ENCODE results near the gene OR2T11.
"Not testable (repeated sequence)": the region's sequence is repeated elsewhere in the genome, so short reads cannot be mapped to it uniquely, and the experiment has no call there.

OR2T11 gene

DNA sequence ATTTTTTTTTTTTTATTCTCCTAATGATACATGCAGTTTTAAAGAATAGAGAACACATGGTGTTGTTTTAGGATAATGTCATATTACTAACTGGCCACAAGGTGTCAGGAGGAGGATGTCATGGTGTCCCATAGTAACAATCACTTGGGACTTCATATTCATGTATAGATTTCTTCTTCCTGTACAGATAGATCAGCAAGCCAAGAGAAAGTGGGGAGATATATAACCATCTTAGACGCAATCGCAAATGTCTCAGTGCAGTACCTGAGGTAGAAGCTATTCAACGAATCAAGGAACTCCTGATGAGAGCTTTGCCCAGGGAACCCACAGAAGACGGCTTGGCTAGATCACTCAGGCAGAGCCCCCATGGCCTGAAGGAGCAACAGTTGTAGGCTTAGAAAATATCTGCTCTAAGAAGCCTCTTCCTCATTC lies 12.3 kb downstream of the OR2T11 start:
- in situ Hi-C loops (cut with MboI; ENCODE audit: low pct_unique_long_range_greater_than_20kb, low sequenced_read_pairs) = no loop called here
- peak; percentile 37 for DNase-seq

DNA sequence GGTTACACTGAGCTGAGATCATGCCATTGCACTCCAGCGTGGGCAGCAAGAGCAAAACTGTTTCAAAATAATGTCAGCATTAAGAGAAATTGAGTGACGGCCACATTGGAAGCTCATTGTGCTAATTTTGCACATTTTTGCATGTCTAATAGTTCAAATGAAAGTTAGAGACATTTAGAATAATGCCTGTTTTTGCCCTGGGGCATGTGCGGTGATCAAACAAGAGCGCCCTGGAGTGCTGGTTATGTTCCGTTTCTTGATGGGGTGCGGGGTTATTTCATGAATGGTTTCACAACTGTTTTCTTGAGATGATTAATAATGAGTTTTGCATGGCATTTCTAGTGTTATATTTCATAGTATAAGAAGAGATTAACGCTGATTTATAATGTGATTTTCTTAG lies 13.1 kb downstream of the OR2T11 start:
- DNase-seq = no peak
- in situ Hi-C loops (cut with MboI; ENCODE audit: low pct_unique_long_range_greater_than_20kb, low sequenced_read_pairs) = no loop called here

DNA sequence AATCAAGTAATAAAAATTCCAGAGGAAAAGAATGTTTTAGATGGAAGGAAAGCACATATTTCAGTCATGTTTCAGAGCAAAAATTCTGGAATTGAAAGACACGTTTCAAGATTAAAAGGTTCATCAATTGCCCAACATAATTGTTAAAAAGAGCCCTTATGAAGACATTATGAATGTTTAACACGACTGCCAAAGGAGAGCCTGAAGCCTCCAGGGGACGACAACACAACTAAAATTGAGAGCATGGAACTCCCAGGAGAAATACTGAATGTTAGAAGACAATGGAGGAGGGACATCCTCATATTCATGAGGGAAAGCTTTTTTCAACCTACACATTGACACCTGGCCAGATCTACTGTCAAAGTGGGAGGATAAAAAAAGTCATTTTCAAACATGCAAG lies 16.0 kb downstream of the OR2T11 start:
- DNase-seq = no peak
- in situ Hi-C loops (cut with MboI; ENCODE audit: low pct_unique_long_range_greater_than_20kb, low sequenced_read_pairs) = no loop called here

DNA sequence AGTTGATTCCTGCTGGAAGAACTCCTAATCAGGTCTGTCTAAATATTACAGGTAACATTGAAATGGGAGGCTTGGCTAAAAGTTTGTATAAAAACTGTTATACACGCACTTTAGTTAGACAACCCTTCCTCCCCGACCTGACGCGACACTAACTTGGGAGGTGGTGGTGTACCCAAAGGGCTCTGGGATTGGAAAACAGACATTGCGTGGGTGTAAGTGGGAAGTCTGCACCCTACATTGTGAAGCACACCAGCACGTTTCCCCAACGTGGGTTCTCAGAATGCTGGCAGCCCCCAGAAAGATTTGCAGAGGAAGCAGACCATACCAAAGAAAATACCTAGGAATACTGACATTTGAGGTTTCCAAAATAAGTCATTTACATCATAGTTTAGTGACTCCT lies 16.8 kb downstream of the OR2T11 start:
- DNase-seq = no peak

DNA sequence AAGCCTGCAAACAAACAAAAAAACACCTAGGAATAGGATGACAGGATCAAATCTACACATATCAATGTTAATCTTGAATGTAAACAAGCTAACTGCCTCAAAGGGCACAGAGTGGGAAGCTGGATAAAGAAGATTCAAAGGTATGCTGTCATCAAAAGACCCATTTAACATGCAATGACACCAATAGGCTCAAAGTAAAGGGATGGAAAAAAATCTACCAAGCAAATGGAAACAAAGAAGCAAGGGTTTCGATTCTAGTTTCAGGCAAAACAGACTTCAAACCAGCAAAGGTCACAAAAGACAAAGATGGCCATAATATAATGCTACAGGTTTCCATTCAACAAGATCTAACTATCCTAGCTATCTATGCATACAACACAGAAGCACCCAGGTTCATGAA lies 21.1 kb downstream of the OR2T11 start:
- DNase-seq = no peak

More for the DNA sequence above, 16.8 kb downstream of the OR2T11 start:
- in situ Hi-C loops (cut with MboI; ENCODE audit: low pct_unique_long_range_greater_than_20kb, low sequenced_read_pairs) = no loop called here

DNA sequence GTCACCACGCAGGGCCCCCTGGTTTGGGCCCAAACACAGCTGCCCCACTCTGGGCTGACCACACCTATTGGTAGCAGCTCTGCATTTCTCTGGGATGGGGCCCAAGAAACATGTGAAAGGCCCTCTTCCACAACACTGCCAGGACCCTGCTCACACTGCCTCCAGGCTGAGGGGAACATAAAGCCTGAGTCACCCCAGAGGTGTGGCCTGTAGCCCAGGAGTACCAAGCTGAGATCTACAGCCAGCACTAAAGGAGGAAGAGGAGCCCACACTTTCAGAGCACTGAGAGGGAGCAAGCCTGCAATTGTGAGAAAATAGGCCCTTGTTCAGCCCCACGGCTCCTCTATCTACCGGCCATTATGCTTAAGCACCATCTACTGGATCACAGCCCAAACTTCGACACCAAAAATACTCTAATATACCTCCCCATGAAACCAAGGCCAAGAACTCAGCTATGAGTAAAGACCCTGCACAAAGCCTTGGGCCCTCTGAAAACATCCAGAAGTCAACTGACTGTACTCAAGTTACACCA lies 22.9 kb downstream of the OR2T11 start:
- in situ Hi-C loops (cut with MboI; ENCODE audit: low pct_unique_long_range_greater_than_20kb, low sequenced_read_pairs) = no loop called here
- DNase-seq = no peak

More for the DNA sequence above, 21.1 kb downstream of the OR2T11 start:
- in situ Hi-C loops (cut with MboI; ENCODE audit: low pct_unique_long_range_greater_than_20kb, low sequenced_read_pairs) = no loop called here

DNA sequence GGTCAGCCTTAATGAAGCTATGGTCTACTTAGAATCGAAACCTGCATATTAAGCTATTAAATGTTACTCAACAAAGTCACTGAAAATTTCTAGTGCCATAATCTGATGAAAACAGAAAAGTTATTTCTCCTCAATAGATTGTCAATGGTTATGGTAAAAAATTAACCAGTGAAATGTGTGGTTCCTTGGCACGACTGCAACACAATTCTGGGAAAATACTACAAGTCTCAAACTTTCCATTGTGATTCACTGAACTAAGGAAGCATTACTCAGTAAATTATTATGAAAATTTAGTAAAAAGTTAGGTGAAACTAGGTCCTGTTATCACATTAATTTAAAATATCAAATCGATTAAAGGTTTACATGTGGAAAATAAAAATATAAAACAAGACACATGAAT lies 24.6 kb downstream of the OR2T11 start:
- DNase-seq = no peak
- in situ Hi-C loops (cut with MboI; ENCODE audit: low pct_unique_long_range_greater_than_20kb, low sequenced_read_pairs) = no loop called here

DNA sequence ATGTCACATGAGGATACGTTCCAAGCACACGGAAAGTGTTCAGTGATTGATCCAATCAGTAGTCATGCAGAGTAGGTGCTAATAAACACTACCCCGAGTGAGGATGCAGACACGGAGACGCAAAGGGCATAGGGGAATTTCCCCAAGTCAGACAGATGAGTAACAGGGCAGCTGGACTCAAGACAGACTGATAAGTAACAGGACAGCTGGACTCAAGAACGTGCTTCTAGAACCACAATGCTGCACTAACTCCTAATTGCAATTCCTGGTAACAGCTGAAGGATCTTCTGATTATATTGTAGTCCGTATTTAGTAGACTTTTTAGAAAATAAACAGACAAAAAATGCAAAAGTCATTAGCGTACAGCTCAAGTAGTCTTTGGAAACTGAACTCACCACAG lies 35.5 kb downstream of the OR2T11 start:
- DNase-seq = no peak
- in situ Hi-C loops (cut with MboI; ENCODE audit: low pct_unique_long_range_greater_than_20kb, low sequenced_read_pairs) = no loop called here

DNA sequence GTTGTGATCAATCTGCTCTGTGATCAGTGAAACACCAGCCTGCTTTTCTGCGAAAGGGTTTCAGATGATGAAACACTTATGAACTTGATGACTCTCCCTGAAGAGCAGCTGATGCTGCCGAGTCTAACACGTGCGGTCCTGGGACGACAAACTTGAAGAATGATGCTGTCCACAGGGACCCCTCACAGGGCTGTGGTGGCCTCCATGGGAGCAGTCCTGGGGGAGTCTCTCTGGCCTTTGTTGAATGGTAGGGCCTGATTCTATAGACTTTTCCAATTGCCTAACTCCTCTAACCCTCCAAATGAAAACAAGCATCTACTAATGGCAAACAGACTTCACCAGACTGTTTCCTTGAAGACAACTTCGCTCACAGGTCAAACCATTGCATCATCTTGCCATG lies 37.3 kb downstream of the OR2T11 start, which contains the start of gene OR2T10:
OR2T10 (minus strand) TSS at position 112 of the 400 bp plus-strand sequence. CDS start 3,932 bp downstream, outside the sequence.
- in situ Hi-C loops (cut with MboI; ENCODE audit: low pct_unique_long_range_greater_than_20kb, low sequenced_read_pairs) = no loop called here
- DNase-seq = no peak

DNA sequence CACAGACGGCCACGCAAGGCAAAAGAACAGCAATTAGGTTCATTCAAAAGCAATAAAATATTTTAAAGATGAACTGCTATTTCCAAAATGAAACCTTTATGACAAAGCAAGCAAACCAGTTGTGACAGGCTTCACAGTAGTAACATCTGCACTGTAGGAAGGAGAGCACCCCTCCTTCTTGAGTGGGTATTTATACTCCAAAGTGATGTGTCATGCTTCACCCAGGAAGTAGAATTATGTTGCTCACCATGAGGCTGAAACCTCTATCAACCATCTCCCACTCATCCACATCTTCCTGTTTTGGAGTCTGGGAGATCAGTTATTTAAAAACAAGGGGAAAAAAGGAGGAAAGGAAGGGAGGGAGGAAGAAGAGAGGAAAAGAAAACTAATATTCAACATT lies 38.3 kb downstream of the OR2T11 start:
- in situ Hi-C loops (cut with MboI; ENCODE audit: low pct_unique_long_range_greater_than_20kb, low sequenced_read_pairs) = no loop called here

DNA sequence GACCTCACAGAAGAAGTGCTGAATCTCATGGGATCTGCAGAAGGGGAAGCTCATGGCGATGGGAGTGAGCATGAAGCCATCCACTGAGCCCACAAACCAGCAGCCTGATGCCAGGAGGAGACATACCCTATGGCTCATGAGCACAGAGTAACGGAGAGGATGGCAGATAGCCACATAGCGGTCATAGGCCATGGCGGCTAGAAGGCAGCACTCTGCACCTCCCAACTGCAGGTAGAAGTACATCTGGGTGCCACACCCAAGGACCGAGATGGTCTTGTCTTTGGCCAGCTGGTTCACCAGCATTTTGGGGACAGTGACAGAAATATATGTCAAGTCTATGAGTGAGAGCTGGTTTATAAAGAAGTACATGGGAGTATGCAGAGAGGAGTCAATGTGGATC lies 41.7 kb downstream of the OR2T11 start:
- in situ Hi-C loops (cut with MboI; ENCODE audit: low pct_unique_long_range_greater_than_20kb, low sequenced_read_pairs) = no loop called here
- no peak for DNase-seq

More for the DNA sequence above, 38.3 kb downstream of the OR2T11 start:
- DNase-seq = no peak

DNA sequence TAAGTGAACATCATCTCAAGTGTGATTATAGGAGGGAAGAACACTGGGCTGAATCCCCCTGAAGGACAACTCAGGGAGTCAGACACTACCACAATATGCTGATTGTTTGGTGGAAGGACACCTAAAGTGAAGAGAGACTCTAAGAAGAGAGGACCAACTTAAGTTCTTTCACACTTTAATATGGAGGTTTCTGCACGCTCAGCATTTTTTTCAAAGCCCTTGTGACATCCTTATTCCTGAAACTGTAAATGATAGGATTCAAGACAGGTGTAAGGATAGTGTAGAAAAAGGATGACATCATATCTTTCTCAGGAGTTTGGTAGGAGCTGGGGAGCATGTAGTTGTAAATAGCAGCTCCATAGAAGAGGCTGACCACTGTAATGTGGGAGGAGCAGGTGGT lies 42.2 kb downstream of the OR2T11 start:
- DNase-seq = no peak
- in situ Hi-C loops (cut with MboI; ENCODE audit: low pct_unique_long_range_greater_than_20kb, low sequenced_read_pairs) = no loop called here

DNA sequence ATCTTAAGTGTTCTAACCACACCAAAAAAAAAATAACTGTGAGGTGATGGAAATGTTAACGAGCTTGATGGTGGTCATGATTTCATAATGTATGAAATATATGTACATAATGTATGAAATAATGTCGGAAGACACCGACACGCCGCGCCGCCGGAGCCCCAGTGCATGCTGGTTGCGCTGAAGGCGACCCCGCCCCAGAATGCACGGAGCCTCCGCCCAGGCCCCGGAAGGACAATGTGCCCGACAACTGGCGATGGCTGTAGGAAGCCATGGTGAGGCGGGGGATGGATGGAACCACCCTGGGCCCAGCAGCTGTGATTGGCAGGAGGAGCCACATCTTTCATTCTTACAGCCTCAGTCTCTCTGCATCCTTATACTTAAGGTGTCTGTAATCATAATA lies 44.8 kb downstream of the OR2T11 start:
- no peak for DNase-seq
- in situ Hi-C loops (cut with MboI; ENCODE audit: low pct_unique_long_range_greater_than_20kb, low sequenced_read_pairs) = no loop called here

DNA sequence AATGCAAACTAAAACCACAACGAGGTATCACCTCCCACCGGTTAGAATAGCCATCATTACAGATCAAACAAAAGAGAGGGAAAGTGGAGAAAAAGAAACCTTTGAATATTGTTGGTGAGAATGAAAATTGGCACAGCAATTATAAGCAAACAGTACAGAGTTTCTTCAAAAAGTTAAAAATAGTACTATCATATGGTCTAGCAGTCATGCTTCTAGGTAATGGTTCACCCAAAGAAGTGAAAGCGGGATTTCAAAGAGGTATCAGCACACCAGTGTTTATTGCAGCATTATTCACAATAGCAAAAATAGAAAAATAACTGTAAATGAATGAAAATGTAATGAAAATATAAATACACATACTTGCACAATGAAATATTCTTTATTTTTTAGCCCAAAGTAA lies 45.6 kb downstream of the OR2T11 start:
- in situ Hi-C loops (cut with MboI; ENCODE audit: low pct_unique_long_range_greater_than_20kb, low sequenced_read_pairs) = no loop called here
- DNase-seq = no peak

DNA sequence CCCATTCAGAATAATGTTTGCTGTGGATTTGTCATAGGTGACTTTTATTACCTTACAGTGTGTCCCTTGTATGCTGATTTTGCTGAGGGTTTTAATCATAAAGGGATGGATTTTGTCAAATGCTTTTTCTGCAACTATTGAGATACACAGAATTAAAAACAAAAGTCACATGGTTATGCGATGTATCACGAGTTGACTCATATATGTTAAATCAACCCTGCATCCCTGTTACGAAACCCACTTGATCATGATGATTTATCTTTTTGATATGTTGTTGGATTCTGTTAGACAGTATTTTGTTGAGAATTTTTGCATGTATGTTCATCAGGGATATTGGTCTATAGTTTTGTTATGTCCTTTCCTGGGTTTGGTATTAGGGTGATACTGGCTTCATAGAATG lies 49.6 kb downstream of the OR2T11 start:
- in situ Hi-C loops (cut with MboI; ENCODE audit: low pct_unique_long_range_greater_than_20kb, low sequenced_read_pairs) = no loop called here
- no peak for DNase-seq

DNA sequence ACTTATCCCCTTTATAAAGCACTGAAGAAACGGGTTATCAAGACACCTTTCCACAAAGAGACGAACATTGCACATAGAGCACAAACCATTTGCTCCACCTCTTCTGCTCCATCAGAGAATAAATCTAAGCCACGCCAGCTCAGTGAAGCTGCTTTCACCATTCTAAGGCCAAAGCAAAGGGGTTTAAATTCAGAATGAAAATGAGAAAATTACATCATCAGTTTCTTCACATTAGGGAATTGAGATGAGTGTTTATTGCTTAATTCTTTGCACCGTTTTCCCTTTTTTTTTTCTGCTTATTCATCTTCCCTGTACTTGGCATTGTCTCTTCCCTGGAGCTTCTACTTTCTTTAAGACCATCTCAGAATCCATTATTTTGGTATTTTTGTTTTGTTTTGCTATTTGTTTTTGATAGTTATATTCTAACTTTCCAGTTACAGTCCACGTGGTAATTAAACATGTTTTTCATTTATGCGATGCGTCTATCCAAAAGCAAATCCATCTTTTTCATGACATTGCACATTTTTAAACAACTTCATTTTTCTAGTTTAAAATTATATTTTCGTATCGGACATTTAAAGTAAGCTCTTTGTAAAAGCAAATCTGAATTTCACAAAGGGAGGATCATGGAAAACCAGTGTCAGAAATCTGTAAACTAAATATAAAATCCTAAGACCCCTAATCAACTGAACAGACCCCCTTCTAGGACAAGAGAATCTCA lies 58.5 kb downstream of the OR2T11 start:
- no peak for DNase-seq
- in situ Hi-C loops (cut with MboI; ENCODE audit: low pct_unique_long_range_greater_than_20kb, low sequenced_read_pairs) = no loop called here

DNA sequence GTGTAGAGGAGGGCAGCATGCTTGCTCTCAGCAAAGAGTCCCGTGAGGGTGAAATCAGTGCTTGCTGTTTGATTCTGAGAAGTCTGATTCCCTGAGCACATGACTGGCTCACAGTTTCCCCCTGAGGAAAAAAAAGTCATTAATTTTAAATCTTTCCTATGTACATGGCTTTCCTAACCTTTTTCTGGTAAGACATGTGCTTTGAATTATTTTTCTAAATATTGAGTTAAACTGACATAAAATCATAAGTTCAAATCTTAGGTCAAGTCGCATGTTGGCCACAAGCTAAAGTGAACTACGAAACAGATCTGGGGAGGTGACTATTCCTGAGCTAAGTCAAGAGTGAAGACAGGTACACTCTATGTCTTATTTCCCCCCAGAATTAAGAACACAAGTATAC lies 60.2 kb downstream of the OR2T11 start, which contains the start of gene OR2T34:
OR2T34 (minus strand) TSS at position 101 of the 400 bp plus-strand sequence; CDS start at position 101, 0 bp downstream.
- DNase-seq; in situ Hi-C loops (cut with MboI; ENCODE audit: low pct_unique_long_range_greater_than_20kb, low sequenced_read_pairs): not testable (repeated sequence)

DNA sequence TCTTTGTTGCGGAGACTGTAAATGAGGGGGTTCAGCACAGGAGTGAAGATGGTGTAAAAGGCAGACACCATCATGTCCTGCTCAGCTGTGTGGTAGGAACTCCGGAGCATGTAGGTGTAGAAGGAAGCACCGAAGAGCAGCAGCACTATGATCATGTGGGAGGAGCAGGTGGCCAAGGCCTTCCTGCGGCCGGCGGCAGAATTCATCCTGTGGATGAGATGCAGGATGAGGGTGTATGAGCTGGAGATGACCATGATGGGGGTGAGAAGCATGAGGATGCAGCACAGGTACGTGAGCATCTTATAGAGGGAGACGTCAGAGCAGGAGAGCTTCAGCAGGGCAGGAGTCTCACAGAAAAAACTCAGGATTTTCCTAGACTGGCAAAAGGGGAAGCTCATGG lies 61.0 kb downstream of the OR2T11 start:
- in situ Hi-C loops (cut with MboI; ENCODE audit: low pct_unique_long_range_greater_than_20kb, low sequenced_read_pairs); DNase-seq: not testable (repeated sequence)
